Transverse colon (tissue), 3 donors: ENCODE results near the gene IFI35.

Experiments
- EP300 ChIP-seq: sonication (generic); formaldehyde crosslinking; IDR thresholded peaks from one replicate; pipeline ENCODE4 v1.6.1; 2017; ENCODE audit warnings: antibody characterized with exemption, low read depth
- POLR2A ChIP-seq: fragments of 450-650 bp; IDR thresholded peaks from one replicate; pipeline ENCODE4 v1.6.1; 2016; ENCODE audit warnings: antibody characterized with exemption, mild to moderate bottlenecking, moderate library complexity
- TF ChIP-seq, protein P1 (sequence below), 5 experiments: fragments of 200-600 bp in 3 of 5; fragments of 450-650 bp in 2 of 5; sonication (generic) in 3 of 5; IDR thresholded peaks; 1 replicate in 2 of 5; 2 replicates in 3 of 5; pipeline ENCODE4 v1.5.1; 2016 to 2017; ENCODE audit warnings: antibody characterized with exemption in 5 of 5, inconsistent platforms in 3 of 5, mild to moderate bottlenecking in 2 of 5, moderate library complexity in 1 of 5

GRCh38 chr17:43006639-43007551, at the start of gene IFI35:
- no peak for TF ChIP-seq EP300
- peak; percentile 84 for TF ChIP-seq POLR2A
- TF ChIP-seq, protein P1, sequence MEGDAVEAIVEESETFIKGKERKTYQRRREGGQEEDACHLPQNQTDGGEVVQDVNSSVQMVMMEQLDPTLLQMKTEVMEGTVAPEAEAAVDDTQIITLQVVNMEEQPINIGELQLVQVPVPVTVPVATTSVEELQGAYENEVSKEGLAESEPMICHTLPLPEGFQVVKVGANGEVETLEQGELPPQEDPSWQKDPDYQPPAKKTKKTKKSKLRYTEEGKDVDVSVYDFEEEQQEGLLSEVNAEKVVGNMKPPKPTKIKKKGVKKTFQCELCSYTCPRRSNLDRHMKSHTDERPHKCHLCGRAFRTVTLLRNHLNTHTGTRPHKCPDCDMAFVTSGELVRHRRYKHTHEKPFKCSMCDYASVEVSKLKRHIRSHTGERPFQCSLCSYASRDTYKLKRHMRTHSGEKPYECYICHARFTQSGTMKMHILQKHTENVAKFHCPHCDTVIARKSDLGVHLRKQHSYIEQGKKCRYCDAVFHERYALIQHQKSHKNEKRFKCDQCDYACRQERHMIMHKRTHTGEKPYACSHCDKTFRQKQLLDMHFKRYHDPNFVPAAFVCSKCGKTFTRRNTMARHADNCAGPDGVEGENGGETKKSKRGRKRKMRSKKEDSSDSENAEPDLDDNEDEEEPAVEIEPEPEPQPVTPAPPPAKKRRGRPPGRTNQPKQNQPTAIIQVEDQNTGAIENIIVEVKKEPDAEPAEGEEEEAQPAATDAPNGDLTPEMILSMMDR (IDR thresholded peaks at IDR 0.05): peak in 3 of 5 experiments; percentile 21 to 38 (median 31)
